ENCODE measurements around the gene OBSCN.
"Not testable (repeated sequence)": the region's sequence is repeated elsewhere in the genome, so short reads cannot be mapped to it uniquely, and the experiment has no call there.

OBSCN gene

GRCh38 chr1:228267962-228268880 is 60.4 kb downstream of the OBSCN start:
- no peak for FAIRE-seq

- no peak for FAIRE-seq
Observed at GRCh38 chr1:228268881-228269265, 61.0 kb downstream of the OBSCN start.

GRCh38 chr1:228269431-228269830 is 61.6 kb downstream of the OBSCN start:
- FAIRE-seq, result not testable (repeated sequence)

GRCh38 chr1:228270032-228270431 is 62.2 kb downstream of the OBSCN start:
- no peak for FAIRE-seq

- FAIRE-seq, result no peak
Observed at GRCh38 chr1:228271701-228272251, 63.9 kb downstream of the OBSCN start.

- FAIRE-seq, result no peak
Observed at GRCh38 chr1:228272331-228272791, 64.5 kb downstream of the OBSCN start.

GRCh38 chr1:228272831-228273571 is 65.2 kb downstream of the OBSCN start:
- FAIRE-seq, result no peak

GRCh38 chr1:228273720-228274451 is 66.0 kb downstream of the OBSCN start:
- no peak for FAIRE-seq

- FAIRE-seq, result no peak
Observed at GRCh38 chr1:228274452-228275178, 66.8 kb downstream of the OBSCN start.

- no peak for FAIRE-seq
Observed at GRCh38 chr1:228275179-228275429, 67.3 kb downstream of the OBSCN start.

GRCh38 chr1:228275430-228276173 is 67.8 kb downstream of the OBSCN start:
- no peak for FAIRE-seq

GRCh38 chr1:228276174-228276831 is 68.5 kb downstream of the OBSCN start:
- no peak for FAIRE-seq

- no peak for FAIRE-seq
Observed at GRCh38 chr1:228276901-228277490, 69.2 kb downstream of the OBSCN start.

GRCh38 chr1:228277491-228278431 is 69.9 kb downstream of the OBSCN start:
- FAIRE-seq, result no peak

GRCh38 chr1:228278432-228278941 is 70.6 kb downstream of the OBSCN start:
- FAIRE-seq, result no peak

- no peak for FAIRE-seq
Observed at GRCh38 chr1:228279011-228279721, 71.3 kb downstream of the OBSCN start.

- no peak for FAIRE-seq
Observed at GRCh38 chr1:228279722-228280105, 71.9 kb downstream of the OBSCN start.

- FAIRE-seq, result no peak
Observed at GRCh38 chr1:228280106-228280901, 72.5 kb downstream of the OBSCN start.

All from G401.6 (cell line).